Stimulated activated CD8-positive, alpha-beta memory T cell treated with anti-CD3 and anti-CD28 coated beads, Interleukin-7, amount 100 ng/mL, for 24 hours (primary cell): ENCODE results near the gene TMEM50A.
"Not testable (repeated sequence)": the region's sequence is repeated elsewhere in the genome, so short reads cannot be mapped to it uniquely, and the experiment has no call there.

Source experiments
- DNase-seq: peaks from one replicate; pipeline ENCODE4 v3.0.0-alpha.2; 2020; ENCODE audit warnings: low read depth

The TMEM50A gene

DNA sequence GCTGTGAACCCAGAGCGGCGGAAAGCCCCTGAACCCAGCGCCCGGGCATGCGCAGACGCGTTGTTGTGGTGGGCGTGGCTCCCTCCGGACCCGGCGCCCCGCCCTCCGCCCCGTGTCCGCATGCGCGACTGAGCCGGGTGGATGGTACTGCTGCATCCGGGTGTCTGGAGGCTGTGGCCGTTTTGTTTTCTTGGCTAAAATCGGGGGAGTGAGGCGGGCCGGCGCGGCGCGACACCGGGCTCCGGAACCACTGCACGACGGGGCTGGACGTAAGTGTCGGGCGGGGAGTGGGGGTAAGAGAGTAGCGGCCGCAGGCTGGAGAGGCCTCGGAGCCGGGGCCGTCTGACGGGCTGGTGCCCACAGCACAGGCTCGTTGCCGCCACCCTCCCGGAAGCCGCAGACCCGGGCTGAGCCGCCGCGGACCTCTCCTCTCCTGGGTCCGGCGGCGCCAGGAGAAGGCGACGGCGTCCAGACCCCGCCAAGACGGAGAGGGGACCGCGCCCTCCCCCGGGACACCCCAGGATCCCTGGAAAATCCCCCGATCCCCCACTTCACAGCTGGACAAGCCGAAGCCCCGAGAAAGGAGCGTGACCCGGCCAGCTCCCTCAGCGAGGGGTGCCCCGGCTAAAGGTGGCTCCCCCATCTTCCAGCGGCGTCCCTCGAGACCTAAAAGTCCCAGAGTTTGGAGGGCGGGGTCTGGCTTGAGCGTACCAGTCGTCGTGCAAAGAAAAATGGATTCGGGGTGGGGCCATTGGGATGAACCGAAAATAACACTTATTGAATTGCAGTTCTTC, at the start of gene TMEM50A:
TSS of gene TMEM50A (plus strand) at position 147 of the 794 bp plus-strand sequence. CDS start 2,153 bp downstream, outside the sequence.
- DNase-seq, result peak; percentile 82

- DNase-seq, result not testable (repeated sequence)
Measured at GRCh38 chr1:25288573-25289101, 49.5 kb upstream of the TMEM50A start.

DNA sequence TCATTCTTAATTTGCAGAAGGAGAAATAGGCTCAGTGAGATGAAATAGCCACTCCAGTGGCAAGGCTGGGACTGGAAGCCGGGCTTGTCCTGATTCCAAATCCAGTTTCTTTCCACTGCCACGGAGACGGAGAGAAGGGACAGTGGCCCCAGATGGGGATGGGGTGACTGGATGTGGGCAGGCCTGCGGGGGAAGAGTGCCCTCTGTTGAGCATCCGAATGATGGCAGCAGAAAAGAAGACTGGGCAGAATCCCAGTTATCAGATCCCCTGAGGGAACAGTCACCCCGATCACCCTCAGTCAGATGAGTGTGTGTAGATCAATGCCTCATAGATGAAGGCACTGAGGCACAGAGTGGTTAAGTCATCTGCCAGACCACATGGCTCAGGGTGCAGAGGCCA, 48.1 kb upstream of the TMEM50A start:
- not testable (repeated sequence) for DNase-seq

- not testable (repeated sequence) for DNase-seq
Measured at GRCh38 chr1:25293426-25293825, 44.7 kb upstream of the TMEM50A start.

DNA sequence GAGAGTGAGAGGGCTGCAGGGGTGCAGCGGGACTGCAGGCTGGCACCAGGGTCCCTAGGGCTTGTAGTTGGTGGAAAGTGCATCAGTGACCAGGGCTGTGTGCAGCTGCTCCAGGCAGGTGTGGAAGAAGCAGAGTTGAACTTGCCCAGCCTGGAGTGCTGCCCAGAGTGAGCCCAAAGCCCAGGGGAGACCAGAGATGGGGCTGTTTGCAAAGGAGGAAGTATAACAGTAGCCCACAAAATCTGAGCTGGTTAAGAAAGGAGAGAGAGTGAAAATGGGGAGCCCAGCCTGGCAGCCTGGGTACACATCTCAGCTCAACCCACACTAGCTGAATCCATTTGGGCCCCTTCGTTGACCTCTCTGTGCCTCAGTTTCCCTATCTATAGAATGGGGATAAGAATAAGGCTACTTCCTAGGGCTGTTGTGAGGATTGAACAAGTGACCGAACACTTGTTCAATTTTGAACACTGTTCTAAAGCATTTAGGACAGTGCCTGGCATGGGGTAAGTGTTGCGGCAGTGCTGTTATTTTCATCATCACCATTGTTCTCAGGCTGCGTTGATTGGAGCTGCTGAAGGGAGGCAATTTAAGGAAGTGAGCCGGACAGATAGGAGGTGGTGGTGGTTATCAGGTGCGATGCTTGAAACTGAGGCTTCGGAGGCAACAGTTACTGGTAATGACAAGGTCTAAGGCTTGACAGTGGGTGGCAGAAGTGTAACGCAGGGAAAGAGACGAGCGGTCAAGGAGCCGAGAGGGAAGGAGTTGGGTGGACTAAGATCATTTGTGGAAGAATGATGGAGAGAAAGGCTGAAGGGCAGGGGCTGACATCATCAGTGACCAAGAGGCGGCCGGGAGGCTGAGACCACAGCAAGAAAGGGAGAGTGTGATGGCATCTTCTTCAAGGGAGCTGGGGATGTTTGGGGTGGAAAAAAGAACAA, 43.0 kb upstream of the TMEM50A start:
- not testable (repeated sequence) for DNase-seq

- not testable (repeated sequence) for DNase-seq
Measured at GRCh38 chr1:25296501-25296900, 41.6 kb upstream of the TMEM50A start.

DNA sequence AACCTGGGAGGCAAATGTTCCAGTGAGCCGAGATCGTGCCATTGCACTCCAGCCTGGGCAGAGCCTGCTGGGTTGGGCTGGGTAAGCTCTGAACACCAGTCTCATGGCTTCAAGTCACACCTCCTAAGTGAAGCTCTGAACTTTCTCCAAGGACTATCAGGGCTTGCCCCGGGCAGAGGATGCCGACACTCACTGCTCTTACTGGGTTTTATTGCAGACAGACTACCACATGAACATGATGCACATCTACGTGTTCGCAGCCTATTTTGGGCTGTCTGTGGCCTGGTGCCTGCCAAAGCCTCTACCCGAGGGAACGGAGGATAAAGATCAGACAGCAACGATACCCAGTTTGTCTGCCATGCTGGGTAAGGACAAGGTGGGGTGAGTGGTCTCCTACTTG, 37.4 kb upstream of the TMEM50A start:
- not testable (repeated sequence) for DNase-seq

DNA sequence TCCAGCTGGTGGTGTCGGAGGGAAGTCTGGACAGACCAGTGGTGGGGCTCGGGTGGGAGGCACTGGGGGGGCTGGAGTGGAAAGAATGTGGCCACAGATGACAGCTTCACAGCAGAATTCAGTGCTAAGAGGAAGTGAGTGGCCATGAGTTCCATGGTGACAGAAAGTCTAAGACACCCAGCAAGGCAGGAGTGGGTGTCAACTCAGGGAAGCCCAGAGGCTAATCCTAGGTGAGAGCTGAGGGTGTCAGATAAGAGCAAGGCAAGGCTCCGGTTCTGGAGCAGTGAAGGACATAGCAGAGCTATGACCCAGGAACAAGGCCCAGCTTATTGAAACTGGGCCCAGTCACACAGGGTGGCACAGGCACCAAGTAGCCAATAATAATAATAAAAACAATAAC, 35.8 kb upstream of the TMEM50A start:
- DNase-seq, result not testable (repeated sequence)

- DNase-seq, result not testable (repeated sequence)
Measured at GRCh38 chr1:25304936-25305335, 33.2 kb upstream of the TMEM50A start.

DNA sequence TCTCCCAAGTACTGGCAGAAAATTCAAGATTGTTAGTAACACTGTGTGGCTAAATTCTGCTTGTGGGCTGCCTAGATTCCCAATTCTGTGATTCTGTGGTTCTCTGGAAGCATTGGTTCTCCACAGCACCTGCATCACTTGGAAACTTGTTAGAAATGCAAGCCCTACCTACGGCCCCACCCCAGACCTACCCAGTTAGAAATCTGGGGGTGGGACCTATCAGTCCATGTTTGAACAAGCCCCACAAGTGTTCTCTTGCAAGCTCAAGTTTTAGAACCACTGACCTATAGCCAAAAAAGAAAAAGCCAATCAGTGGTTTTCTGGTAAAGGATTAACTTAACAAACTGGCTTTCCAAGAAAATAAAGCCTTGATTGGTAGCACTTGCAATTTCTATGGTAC, 30.0 kb upstream of the TMEM50A start:
- DNase-seq, result not testable (repeated sequence)

DNA sequence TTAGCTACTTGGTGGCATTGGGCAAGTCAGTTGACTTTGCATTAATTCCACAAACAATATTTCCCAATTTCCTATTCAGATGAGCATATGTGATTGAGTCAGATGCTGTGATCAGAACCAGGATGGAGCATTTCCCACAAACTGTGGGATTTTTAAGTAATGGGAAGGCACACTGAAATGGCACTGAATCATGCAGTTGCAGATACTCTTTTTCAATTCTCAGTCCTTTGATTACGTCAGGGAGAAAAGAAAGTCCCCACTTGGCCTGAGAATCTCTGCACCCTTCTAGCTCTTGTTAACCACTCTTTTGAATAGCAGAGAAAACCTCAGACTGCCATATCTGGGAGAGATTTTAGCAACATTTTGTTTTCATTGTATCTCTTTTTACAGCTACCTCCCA, 29.0 kb upstream of the TMEM50A start:
- DNase-seq, result not testable (repeated sequence)

GRCh38 chr1:25309486-25309885, 28.6 kb upstream of the TMEM50A start:
- not testable (repeated sequence) for DNase-seq

GRCh38 chr1:25312806-25313470, 25.2 kb upstream of the TMEM50A start:
- not testable (repeated sequence) for DNase-seq

DNA sequence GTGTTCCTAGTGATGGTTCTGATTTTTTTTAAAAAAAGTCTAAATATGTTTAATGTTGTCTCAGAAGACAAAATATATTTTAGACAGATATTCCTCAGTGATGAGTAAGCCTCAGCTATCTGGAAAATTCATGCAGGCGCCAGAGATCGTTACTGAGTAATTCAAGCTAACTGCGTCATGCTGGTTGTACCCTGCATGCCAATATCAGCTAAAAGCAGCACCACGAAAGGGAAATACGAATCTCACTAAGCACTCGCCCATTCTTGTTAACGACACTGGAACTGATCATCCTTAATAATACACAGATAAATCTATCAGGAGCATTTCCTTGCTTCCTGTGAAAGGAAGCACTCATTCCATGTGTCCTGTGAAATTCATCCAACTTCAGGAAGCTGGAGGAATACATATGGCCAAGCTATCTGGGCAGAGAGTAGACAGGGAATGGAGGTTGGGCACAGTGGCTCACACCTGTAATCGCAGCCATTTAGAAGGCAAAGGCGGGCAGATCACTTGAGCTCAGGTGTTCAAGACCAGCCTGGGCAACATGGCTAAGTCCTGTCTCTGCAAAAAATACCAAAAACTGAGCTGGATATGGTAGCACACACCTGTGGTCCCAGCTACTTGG, 17.7 kb upstream of the TMEM50A start:
- not testable (repeated sequence) for DNase-seq

GRCh38 chr1:25322127-25322526, 16.0 kb upstream of the TMEM50A start:
- not testable (repeated sequence) for DNase-seq

- DNase-seq, result not testable (repeated sequence)
Measured at GRCh38 chr1:25324407-25324806, 13.7 kb upstream of the TMEM50A start.

GRCh38 chr1:25327864-25328790, 10.0 kb upstream of the TMEM50A start:
- not testable (repeated sequence) for DNase-seq

- not testable (repeated sequence) for DNase-seq
Measured at GRCh38 chr1:25328791-25329185, 9.3 kb upstream of the TMEM50A start.

- DNase-seq, result not testable (repeated sequence)
Measured at GRCh38 chr1:25329336-25329735, 8.8 kb upstream of the TMEM50A start.

DNA sequence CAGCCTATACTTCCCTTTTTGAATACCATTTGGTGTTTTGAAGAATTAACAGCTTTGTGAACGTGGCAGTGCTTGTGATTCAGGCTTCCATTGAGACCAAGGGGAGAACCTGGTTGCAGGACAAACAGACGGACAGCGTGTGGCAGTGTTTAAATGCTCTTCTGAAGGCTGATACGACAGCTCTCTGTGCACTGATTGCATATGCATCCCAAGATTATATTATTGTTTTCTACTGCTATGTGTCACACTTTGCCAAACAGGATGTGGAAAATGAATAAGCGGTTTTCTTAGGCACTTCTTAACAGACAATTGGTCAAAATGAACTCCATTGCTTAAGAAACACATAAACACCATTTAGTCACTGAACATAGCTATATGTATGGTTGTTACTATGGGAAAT, 8.2 kb upstream of the TMEM50A start:
- DNase-seq, result not testable (repeated sequence)
